Lower lobe of right lung (tissue), 2 donors: ENCODE data around the gene SYNGR1. TPM values are rescaled to one million over a fixed set of nuclear protein-coding genes. Genes with fewer than 3 reads are reported as not detected.

ENCODE experiments used
- ATAC-seq, 2 donors: fragments of 200-7000 bp; cut with Tn5 transposase; one replicate each; pipeline ENCODE4 v1.9.1; 2020 to 2022; ENCODE audit warnings: mild to moderate bottlenecking in 2 of 2, moderate library complexity in 2 of 2
- DNase-seq: peaks from one replicate; pipeline ENCODE4 v3.0.0-alpha.2; 2020
- H3K27ac ChIP-seq: fragments of 200-600 bp; one replicate; pipeline ENCODE4 v1.8.0; 2022
- H3K27me3 ChIP-seq: fragments of 200-600 bp; one replicate; pipeline ENCODE4 v1.8.0; 2022; ENCODE audit warnings: low read depth
- H3K36me3 ChIP-seq: fragments of 200-600 bp; one replicate; pipeline ENCODE4 v1.8.0; 2022; ENCODE audit warnings: mild to moderate bottlenecking
- H3K4me1 ChIP-seq: fragments of 200-600 bp; one replicate; pipeline ENCODE4 v1.8.0; 2022
- H3K4me3 ChIP-seq: fragments of 200-600 bp; one replicate; pipeline ENCODE4 v1.8.0; 2022; ENCODE audit warnings: mild to moderate bottlenecking
- H3K9me3 ChIP-seq: fragments of 200-600 bp; one replicate; pipeline ENCODE4 v1.8.0; 2022
- intact Hi-C: fragments of 100-400 bp; cut with DNase I; formaldehyde crosslinking; loops from one replicate; pipeline ENCODE4 v1.11.0; 2022
- total RNA-seq: library from RNA; stranded (reverse); fragmentation: NEBNext Ultra II Directional; extraction: Animal tissue kit (Norgen Biotek cat#: 25700); gene quantifications from one replicate; pipeline ENCODE4 v1.2.1, GENCODE V29; 2021
- TF ChIP-seq, protein P1 (sequence below): fragments of 200-600 bp; IDR thresholded peaks from one replicate; pipeline ENCODE4 v1.8.0; 2022; ENCODE audit warnings: antibody characterized with exemption, mild to moderate bottlenecking
- donor health status: DM: no; HTN: yes; CAD: no; lungs with severe emphysema.

The SYNGR1 gene
- total RNA-seq, 1 donor from 2014 or later: 13.4 TPM

DNA sequence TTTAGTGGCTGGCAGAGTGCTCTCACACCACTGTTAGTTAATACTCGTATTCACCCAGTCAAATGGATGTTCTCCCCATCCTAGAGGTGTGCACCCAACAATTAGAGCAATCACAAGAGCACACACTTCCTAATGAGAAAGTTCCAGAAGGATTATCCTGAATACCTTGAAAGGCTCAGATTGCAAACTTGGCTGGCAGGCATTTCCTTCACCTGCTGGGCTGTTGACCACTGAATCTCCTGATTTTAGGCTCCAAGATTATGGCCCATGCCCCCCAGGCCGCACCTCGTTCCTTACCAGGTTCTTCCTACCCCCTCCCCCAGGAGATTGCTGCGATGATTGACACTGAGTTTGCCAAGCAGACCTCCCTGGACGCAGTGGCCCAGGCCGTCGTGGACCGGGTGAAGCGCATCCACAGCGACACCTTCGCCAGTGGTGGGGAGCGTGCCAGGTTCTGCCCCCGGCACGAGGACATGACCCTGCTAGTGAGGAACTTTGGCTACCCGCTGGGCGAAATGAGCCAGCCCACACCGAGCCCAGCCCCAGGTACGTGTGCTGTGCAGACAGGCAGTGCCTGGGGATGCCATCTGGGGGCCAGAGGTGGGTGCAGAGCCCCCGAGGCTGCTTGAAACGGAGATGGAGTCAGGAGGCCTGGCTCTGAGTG lies 76.7 kb downstream of the SYNGR1 start:
- peaks cover 92% of the 10 kb centered on the region for H3K36me3 ChIP-seq
- no peak for DNase-seq

DNA sequence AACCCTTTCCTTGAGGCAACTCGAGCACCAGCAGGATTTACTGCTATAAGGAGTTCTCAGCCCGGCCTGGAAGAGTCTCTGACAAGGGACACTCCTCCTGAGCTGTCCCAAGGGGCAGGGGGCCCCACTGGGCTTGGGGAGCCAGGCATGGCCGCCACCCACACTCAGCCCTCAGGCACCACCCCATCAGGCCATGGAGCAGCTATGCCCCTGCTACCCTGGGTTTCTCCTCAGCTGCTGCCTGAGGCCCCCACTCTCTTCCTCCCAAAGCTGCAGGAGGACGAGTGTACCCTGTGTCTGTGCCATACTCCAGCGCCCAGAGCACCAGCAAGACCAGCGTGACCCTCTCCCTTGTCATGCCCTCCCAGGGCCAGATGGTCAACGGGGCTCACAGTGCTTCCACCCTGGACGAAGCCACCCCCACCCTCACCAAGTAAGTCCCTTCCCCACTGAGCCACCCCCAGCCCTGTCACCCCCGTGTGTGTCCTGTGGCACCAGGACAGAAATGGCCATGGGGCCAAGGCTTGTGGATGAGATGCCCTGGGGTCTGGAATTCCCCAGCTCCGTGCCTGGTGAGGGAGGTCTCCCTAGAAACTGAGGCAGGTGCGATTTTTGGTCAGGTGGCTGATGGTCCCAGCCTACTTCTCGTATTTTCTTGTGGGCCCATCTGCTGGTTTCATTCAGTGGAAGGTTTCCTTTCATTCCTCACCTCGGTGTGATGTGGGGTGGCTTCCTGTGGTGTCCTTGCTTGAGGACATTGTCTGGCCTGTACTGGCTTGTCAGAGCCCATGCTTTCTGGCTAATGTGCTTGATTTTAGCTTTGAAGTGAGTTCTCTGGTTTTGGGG lies 78.2 kb downstream of the SYNGR1 start:
- DNase-seq (peak; percentile 35), ATAC-seq (no peak)
- TF ChIP-seq, protein P1, sequence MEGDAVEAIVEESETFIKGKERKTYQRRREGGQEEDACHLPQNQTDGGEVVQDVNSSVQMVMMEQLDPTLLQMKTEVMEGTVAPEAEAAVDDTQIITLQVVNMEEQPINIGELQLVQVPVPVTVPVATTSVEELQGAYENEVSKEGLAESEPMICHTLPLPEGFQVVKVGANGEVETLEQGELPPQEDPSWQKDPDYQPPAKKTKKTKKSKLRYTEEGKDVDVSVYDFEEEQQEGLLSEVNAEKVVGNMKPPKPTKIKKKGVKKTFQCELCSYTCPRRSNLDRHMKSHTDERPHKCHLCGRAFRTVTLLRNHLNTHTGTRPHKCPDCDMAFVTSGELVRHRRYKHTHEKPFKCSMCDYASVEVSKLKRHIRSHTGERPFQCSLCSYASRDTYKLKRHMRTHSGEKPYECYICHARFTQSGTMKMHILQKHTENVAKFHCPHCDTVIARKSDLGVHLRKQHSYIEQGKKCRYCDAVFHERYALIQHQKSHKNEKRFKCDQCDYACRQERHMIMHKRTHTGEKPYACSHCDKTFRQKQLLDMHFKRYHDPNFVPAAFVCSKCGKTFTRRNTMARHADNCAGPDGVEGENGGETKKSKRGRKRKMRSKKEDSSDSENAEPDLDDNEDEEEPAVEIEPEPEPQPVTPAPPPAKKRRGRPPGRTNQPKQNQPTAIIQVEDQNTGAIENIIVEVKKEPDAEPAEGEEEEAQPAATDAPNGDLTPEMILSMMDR: no peak
- Histone ChIP-seq H3K36me3 (peaks cover 92% of the 10 kb centered on the region), H3K9me3 (no peaks in the 10 kb centered on the region), H3K27ac (no peak overlapping the region), H3K27me3 (no peaks in the 10 kb centered on the region), H3K4me1 (peaks cover 18% of the 10 kb centered on the region), H3K4me3 (no peak overlapping the region)
- intact Hi-C loops: no loop called here

More for the DNA sequence above, 76.7 kb downstream of the SYNGR1 start:
- Histone ChIP-seq H3K4me1 (peaks cover 9% of the 10 kb centered on the region), H3K9me3 (no peaks in the 10 kb centered on the region), H3K27ac (no peak overlapping the region), H3K4me3 (no peak overlapping the region), H3K27me3 (no peaks in the 10 kb centered on the region)
- no peak for ATAC-seq
- intact Hi-C loops: no loop called here
- TF ChIP-seq, protein P1: no peak

DNA sequence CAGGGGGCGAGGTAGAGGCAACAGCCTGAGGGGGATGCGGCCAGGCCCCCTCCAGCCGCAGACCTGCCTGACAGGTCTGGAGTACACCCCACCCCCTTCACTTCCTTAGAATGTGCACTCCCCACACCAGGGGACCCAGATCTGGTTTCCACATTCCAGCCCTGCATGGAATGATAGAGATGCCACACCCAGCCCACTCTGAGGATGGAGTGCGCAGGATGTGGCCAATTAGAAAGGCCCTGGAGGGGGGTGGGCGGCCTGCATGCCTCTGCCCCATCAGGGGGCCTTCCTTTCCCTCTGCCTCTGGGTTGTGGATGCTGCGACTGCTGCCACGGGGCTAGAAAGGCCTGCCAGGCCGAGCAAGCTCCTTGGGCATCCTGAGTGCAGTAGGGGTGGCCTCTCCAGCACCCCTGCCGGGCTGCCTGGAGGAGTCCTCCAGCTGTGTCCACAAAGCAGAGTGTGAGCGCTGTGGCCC lies 78.8 kb downstream of the SYNGR1 start:
- peak; percentile 24 to 37 for ATAC-seq
- peak; percentile 11 for DNase-seq
- H3K9me3 ChIP-seq: no peaks in the 10 kb centered on the region
- H3K4me1 ChIP-seq: peaks cover 18% of the 10 kb centered on the region
- H3K27me3 ChIP-seq: no peaks in the 10 kb centered on the region
- TF ChIP-seq, protein P1: no peak
- no peak overlapping the region for H3K27ac ChIP-seq
- no peak overlapping the region for H3K4me3 ChIP-seq
- H3K36me3 ChIP-seq: peaks cover 92% of the 10 kb centered on the region
- intact Hi-C loops: no loop called here

DNA sequence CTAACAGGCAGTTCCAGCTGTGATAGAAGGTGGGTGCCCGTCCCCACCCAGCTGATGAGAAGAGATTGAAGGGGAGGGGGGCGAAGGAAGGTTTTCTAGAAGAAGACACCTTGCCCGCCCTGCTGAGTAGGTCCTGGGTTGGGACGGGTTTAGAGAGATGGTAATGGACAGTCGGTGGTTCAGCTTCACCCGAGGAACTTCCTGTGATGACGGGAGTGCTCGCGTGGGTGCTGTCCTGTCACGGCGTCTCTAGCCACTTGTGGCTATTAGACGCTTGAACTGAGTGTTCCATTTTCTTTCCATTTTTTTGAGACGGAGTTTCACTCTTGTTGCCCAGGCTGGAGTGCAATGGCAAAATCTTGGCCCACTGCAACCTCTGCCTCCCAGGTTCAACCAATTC lies 79.4 kb downstream of the SYNGR1 start:
- H3K4me1 ChIP-seq: peaks cover 18% of the 10 kb centered on the region
- H3K4me3 ChIP-seq: no peak overlapping the region
- H3K27me3 ChIP-seq: no peaks in the 10 kb centered on the region
- ATAC-seq: no peak
- no peaks in the 10 kb centered on the region for H3K9me3 ChIP-seq
- intact Hi-C loops: no loop called here
- TF ChIP-seq, protein P1: no peak
- no peak for DNase-seq
- peaks cover 89% of the 10 kb centered on the region for H3K36me3 ChIP-seq
- H3K27ac ChIP-seq: no peak overlapping the region

DNA sequence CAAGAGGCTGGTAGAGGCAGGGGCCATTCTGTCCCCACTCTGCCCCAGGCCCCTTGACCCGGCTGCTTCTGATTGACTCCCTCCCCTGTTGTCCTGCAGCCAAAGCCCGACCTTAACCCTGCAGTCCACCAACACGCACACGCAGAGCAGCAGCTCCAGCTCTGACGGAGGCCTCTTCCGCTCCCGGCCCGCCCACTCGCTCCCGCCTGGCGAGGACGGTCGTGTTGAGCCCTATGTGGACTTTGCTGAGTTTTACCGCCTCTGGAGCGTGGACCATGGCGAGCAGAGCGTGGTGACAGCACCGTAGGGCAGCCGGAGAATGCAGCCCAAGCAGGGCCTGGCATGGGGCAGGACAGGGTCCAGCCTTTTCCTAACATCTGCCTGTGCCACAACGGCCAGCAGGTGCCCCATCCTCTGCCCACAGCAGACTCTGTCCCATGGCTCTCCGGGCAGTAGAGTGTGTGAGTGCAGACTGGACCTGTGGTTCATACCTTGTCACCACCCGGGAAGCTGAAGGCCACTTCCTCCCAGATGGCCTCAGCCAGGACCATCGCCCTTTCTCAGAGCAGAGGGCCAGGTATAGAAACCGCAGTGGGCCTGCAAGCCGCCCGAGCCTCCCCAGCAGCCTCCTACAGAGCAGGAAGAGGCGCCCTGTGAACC lies 80.3 kb downstream of the SYNGR1 start:
- H3K4me1 ChIP-seq: peaks cover 18% of the 10 kb centered on the region
- H3K9me3 ChIP-seq: no peaks in the 10 kb centered on the region
- peak overlapping the region; percentile 85 for H3K27ac ChIP-seq
- no peak overlapping the region for H3K4me3 ChIP-seq
- peaks cover 82% of the 10 kb centered on the region for H3K36me3 ChIP-seq
- intact Hi-C loops: no loop called here
- no peak for ATAC-seq
- no peaks in the 10 kb centered on the region for H3K27me3 ChIP-seq
- TF ChIP-seq, protein P1: no peak
- DNase-seq: no peak
